ENCODE results near the gene TPT1.

- TF ChIP-seq CTCF (conservative IDR thresholded peaks at IDR 0.05; ENCODE audit: low read length) (peak; percentile 53), EZH2phosphoT487 (IDR thresholded peaks at IDR 0.05; ENCODE audit: borderline replicate concordance) (no peak)
Observed at GRCh38 chr13:45362939-45363338, 22.0 kb upstream of the TPT1 start.

Data from Loucy (cell line).